ENCODE data around the gene TALDO1. TPM values are rescaled to one million over a fixed set of nuclear protein-coding genes. Genes with fewer than 3 reads are reported as not detected.

TALDO1 gene
- total RNA-seq, 1 experiment from 2014 or later: 268 TPM

GRCh38 chr11:765025-765801 lies 17.9 kb downstream of the TALDO1 start:
- Histone ChIP-seq H3T11ph (ENCODE audit: low read length) (no peak overlapping the region), H3K9me3 (ENCODE audit: control insufficient read depth, low read depth, low read length) (no peaks in the 10 kb centered on the region), H3K23me2 (ENCODE audit: insufficient read length, low read depth, low read length, poor library complexity, severe bottlenecking) (no peaks in the 10 kb centered on the region), H2BK5ac (ENCODE audit: insufficient read length, low read length) (no peak overlapping the region), H2AFZ (ENCODE audit: low read length) (no peak overlapping the region), H4K91ac (ENCODE audit: insufficient read length, low read depth, low read length) (no peak overlapping the region), H2BK20ac (ENCODE audit: low read depth, low read length, poor library complexity, severe bottlenecking) (no peak overlapping the region), H3K9ac (ENCODE audit: extremely low read depth, insufficient read length, low read length) (no peak overlapping the region), H3K4ac (ENCODE audit: low read depth, low read length) (no peak overlapping the region), H2BK120ac (ENCODE audit: low read depth, low read length, poor library complexity, severe bottlenecking) (no peak overlapping the region), H2BK12ac (ENCODE audit: insufficient read length, low read depth, low read length) (no peak overlapping the region), H3K4me1 (ENCODE audit: insufficient read depth, low read length) (no peaks in the 10 kb centered on the region), H3K14ac (ENCODE audit: insufficient read depth, low read length) (no peak overlapping the region), H4K8ac (replicated peaks; ENCODE audit: insufficient read length, low read depth, low read length) (no peak overlapping the region), H3K79me2 (ENCODE audit: insufficient read depth, low read length) (no peaks in the 10 kb centered on the region), H2AK5ac (ENCODE audit: insufficient read length, low read length) (no peak overlapping the region), H4K20me1 (ENCODE audit: control insufficient read depth, insufficient read depth, insufficient read length) (no peaks in the 10 kb centered on the region), H3K4me2 (ENCODE audit: insufficient read depth, insufficient read length, low read length) (no peak overlapping the region), H4K5ac (ENCODE audit: insufficient read length, low read depth, low read length) (no peak overlapping the region), H3K56ac (ENCODE audit: insufficient read length, low read depth, low read length) (no peak overlapping the region), H3K27ac (ENCODE audit: insufficient read length, low read depth, low read length) (no peak overlapping the region), H3K27me3 (ENCODE audit: insufficient read depth, low read length) (no peaks in the 10 kb centered on the region), H2BK15ac (ENCODE audit: low read depth, low read length) (no peak overlapping the region), H3K18ac (ENCODE audit: insufficient read length, low read depth, low read length) (no peak overlapping the region), H3K79me1 (ENCODE audit: insufficient read depth, low read depth, low read length, poor library complexity, severe bottlenecking) (no peaks in the 10 kb centered on the region), H3K23ac (ENCODE audit: insufficient read length, low read depth, low read length) (no peak overlapping the region)
- TF ChIP-seq, protein P1, sequence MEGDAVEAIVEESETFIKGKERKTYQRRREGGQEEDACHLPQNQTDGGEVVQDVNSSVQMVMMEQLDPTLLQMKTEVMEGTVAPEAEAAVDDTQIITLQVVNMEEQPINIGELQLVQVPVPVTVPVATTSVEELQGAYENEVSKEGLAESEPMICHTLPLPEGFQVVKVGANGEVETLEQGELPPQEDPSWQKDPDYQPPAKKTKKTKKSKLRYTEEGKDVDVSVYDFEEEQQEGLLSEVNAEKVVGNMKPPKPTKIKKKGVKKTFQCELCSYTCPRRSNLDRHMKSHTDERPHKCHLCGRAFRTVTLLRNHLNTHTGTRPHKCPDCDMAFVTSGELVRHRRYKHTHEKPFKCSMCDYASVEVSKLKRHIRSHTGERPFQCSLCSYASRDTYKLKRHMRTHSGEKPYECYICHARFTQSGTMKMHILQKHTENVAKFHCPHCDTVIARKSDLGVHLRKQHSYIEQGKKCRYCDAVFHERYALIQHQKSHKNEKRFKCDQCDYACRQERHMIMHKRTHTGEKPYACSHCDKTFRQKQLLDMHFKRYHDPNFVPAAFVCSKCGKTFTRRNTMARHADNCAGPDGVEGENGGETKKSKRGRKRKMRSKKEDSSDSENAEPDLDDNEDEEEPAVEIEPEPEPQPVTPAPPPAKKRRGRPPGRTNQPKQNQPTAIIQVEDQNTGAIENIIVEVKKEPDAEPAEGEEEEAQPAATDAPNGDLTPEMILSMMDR (conservative IDR thresholded peaks at IDR 0.05): peak; percentile 76
- DNase-seq: peak; percentile 86
- peaks cover 24 to 70% (median 56%) of the 10 kb centered on the region in 3 experiments; a peak in 6 of 7 replicates for H3K36me3 Mint-ChIP-seq (ENCODE audit: insufficient read depth in 1 of 3, low read depth in 3 of 3)
- peaks cover 11 to 15% of the 10 kb centered on the region in 2 experiments for H3K4me1 Mint-ChIP-seq
- peak overlapping the region; percentile 44 to 95 (median 72); a peak in 4 of 7 replicates for H3K27ac Mint-ChIP-seq
- WGBS (ENCODE audit: extremely low coverage, insufficient read length, low lambda C conversion rate): no CpG with 5 or more reads among the region's 19 CpGs
- H3K9me3 Mint-ChIP-seq: no peaks in the 10 kb centered on the region
- H3K27me3 Mint-ChIP-seq (ENCODE audit: low read depth): no peaks in the 10 kb centered on the region
- H3K4me3 Mint-ChIP-seq: no peak overlapping the region; a peak in 1 of 5 replicates

Data from H9 (cell line).